ENCODE results near the gene FER1L5. TPM values are rescaled to one million over a fixed set of nuclear protein-coding genes. Genes with fewer than 3 reads are reported as not detected.

FER1L5 gene
- total RNA-seq, 4 donors from 2014 or later: not detected

- TF ChIP-seq POLR2A (IDR thresholded peaks at IDR 0.05) (no peak), CTCF (IDR thresholded peaks at IDR 0.05 in 4 of 5, conservative IDR thresholded peaks at IDR 0.05 in 1 of 5) (no peak)
- ATAC-seq: no peak
- Histone ChIP-seq H3K27me3 (peaks cover 0 to 6% (median 2%) of the 10 kb centered on the region in 3 donors), H3K4me1 (peaks cover 0 to 3% of the 10 kb centered on the region in 2 donors), H3K27ac (no peak overlapping the region), H3K4me3 (no peak overlapping the region), H3K36me3 (no peaks in the 10 kb centered on the region), H3K9me3 (no peaks in the 10 kb centered on the region)
- no peak for DNase-seq
- in situ Hi-C loops (cut with MboI; ENCODE audit: low sequenced_read_pairs in 4 of 4): no loop called here
- intact Hi-C loops (cut with DNase I; ENCODE audit: low total_unique reads): loop anchor here (10.0 kb wide), 1 partner anchor 1894 kb away; no protein-coding TSS in a partner anchor
Measured at GRCh38 chr2:96680561-96681141, 38.1 kb downstream of the FER1L5 start.

GRCh38 chr2:96681540-96681939, 39.0 kb downstream of the FER1L5 start:
- Histone ChIP-seq H3K9me3 (no peaks in the 10 kb centered on the region), H3K4me3 (no peak overlapping the region), H3K4me1 (peaks cover 0 to 7% of the 10 kb centered on the region in 2 donors), H3K36me3 (no peaks in the 10 kb centered on the region), H3K27ac (no peak overlapping the region), H3K27me3 (peaks cover 0 to 12% (median 7%) of the 10 kb centered on the region in 3 donors)
- no peak for ATAC-seq
- no peak for DNase-seq
- intact Hi-C loops (cut with DNase I; ENCODE audit: low total_unique reads): loop anchor here (10.0 kb wide), 1 partner anchor 1893 kb away; no protein-coding TSS in a partner anchor
- in situ Hi-C loops (cut with MboI; ENCODE audit: low sequenced_read_pairs in 4 of 4): no loop called here
- TF ChIP-seq POLR2A (IDR thresholded peaks at IDR 0.05) (no peak), CTCF (IDR thresholded peaks at IDR 0.05 in 4 of 5, conservative IDR thresholded peaks at IDR 0.05 in 1 of 5) (no peak)

GRCh38 chr2:96683307-96683706, 40.7 kb downstream of the FER1L5 start:
- no peaks in the 10 kb centered on the region for H3K9me3 ChIP-seq
- peaks cover 0 to 12% (median 7%) of the 10 kb centered on the region in 3 donors for H3K27me3 ChIP-seq
- DNase-seq (no peak), ATAC-seq (no peak)
- in situ Hi-C loops (cut with MboI; ENCODE audit: low sequenced_read_pairs in 4 of 4) (no loop called here), intact Hi-C loops (cut with DNase I; ENCODE audit: low total_unique reads) (loop anchor here (10.0 kb wide), 1 partner anchor 1891 kb away; no protein-coding TSS in a partner anchor)
- peaks cover 0 to 7% of the 10 kb centered on the region in 2 donors for H3K4me1 ChIP-seq
- H3K27ac ChIP-seq: no peak overlapping the region
- no peak for TF ChIP-seq POLR2A (IDR thresholded peaks at IDR 0.05)
- TF ChIP-seq CTCF (IDR thresholded peaks at IDR 0.05 in 4 of 5, conservative IDR thresholded peaks at IDR 0.05 in 1 of 5): no peak
- no peak overlapping the region for H3K4me3 ChIP-seq
- H3K36me3 ChIP-seq: no peaks in the 10 kb centered on the region

GRCh38 chr2:96683972-96684820, 41.6 kb downstream of the FER1L5 start:
- no peak for ATAC-seq
- TF ChIP-seq CTCF (IDR thresholded peaks at IDR 0.05 in 4 of 5, conservative IDR thresholded peaks at IDR 0.05 in 1 of 5): no peak
- no peak for TF ChIP-seq POLR2A (IDR thresholded peaks at IDR 0.05)
- no peak overlapping the region for H3K27ac ChIP-seq
- no peaks in the 10 kb centered on the region for H3K9me3 ChIP-seq
- H3K27me3 ChIP-seq: peaks cover 0 to 12% (median 7%) of the 10 kb centered on the region in 3 donors
- peaks cover 0 to 7% of the 10 kb centered on the region in 2 donors for H3K4me1 ChIP-seq
- intact Hi-C loops (cut with DNase I; ENCODE audit: low total_unique reads) (loop anchor here (10.0 kb wide), 1 partner anchor 1891 kb away; no protein-coding TSS in a partner anchor), in situ Hi-C loops (cut with MboI; ENCODE audit: low sequenced_read_pairs in 4 of 4) (no loop called here)
- H3K4me3 ChIP-seq: no peak overlapping the region
- no peaks in the 10 kb centered on the region for H3K36me3 ChIP-seq
- no peak for DNase-seq
